H1 (cell line): Measurements from ENCODE around the gene BNIP5. TPM values are rescaled to one million over a fixed set of nuclear protein-coding genes. Genes with fewer than 3 reads are reported as not detected.
A peak's percentile ranks its signal among the peaks of the same experiment; 100 is the strongest.

Experiments
- CTCF ChIA-PET: fragments of 300-600 bp; sonication (Branson Sonifier 250); formaldehyde crosslinking; loops from one replicate; lab custom pipeline; 2021; ENCODE audit not compliant: partially characterized antibody; lab: Charles Lee
- POLR2A ChIA-PET: fragments of 300-600 bp; sonication (Branson Sonifier 250); formaldehyde crosslinking; loops from one replicate; lab custom pipeline; 2021; ENCODE audit warnings: inconsistent platforms; ENCODE audit not compliant: partially characterized antibody; lab: Charles Lee
- DNase-seq, 2 experiments: peaks; one replicate each; pipeline versions ENCODE4 v3.0.0 to v3.0.0-alpha.2; 2010 to 2022; ENCODE audit warnings: low spot score in 2 of 2, low read depth in 1 of 2, mixed read lengths in 1 of 2
- FAIRE-seq: peaks from 2 replicates; lab custom pipeline; 2011; peaks lifted over from hg19 to GRCh38; lab: Jason Lieb, UNC
- H2AFZ ChIP-seq: 2 replicates; pipeline ENCODE4 v1.8.1; 2012; ENCODE audit warnings: low read length, inconsistent platforms
- H2AK5ac ChIP-seq: 2 replicates; pipeline ENCODE4 v1.6.1; 2013; ENCODE audit warnings: low read depth, low read length
- H2BK120ac ChIP-seq: replicated peaks from 2 replicates; pipeline ENCODE3; 2013; ENCODE audit warnings: low read depth, low read length, inconsistent platforms
- H2BK12ac ChIP-seq: 2 replicates; pipeline ENCODE4 v1.6.1; 2013; ENCODE audit warnings: low read depth, low read length
- H2BK15ac ChIP-seq: 2 replicates; pipeline ENCODE4 v1.6.1; 2013; ENCODE audit warnings: low read length
- H2BK20ac ChIP-seq: 2 replicates; pipeline ENCODE4 v1.6.1; 2013; ENCODE audit warnings: low read length
- H2BK5ac ChIP-seq: 2 replicates; pipeline ENCODE4 v1.6.1; 2013; ENCODE audit warnings: low read depth, low read length
- H3K14ac ChIP-seq: 2 replicates; pipeline ENCODE4 v1.6.1; 2013; ENCODE audit warnings: inconsistent platforms; ENCODE audit not compliant: insufficient read length
- H3K18ac ChIP-seq: 2 replicates; pipeline ENCODE4 v1.6.1; 2013; ENCODE audit warnings: low read length; ENCODE audit errors: extremely low read depth
- H3K23ac ChIP-seq: 2 replicates; pipeline ENCODE4 v1.6.1; 2013; ENCODE audit warnings: inconsistent platforms; ENCODE audit not compliant: insufficient read length
- H3K23me2 ChIP-seq: 2 replicates; pipeline ENCODE4 v1.6.1; 2013; ENCODE audit warnings: low read depth, low read length
- H3K27ac ChIP-seq: 2 replicates; pipeline ENCODE4 v1.6.1; 2011; ENCODE audit warnings: low read depth, low read length, inconsistent platforms
- H3K27me3 ChIP-seq, 4 experiments: replicated peaks in 1 of 4; 1 replicate in 1 of 4; 2 replicates in 3 of 4; pipeline versions ENCODE4 v1.6.1 to v1.8.1; 2011 to 2013; ENCODE audit warnings: low read length in 3 of 4, mild to moderate bottlenecking in 3 of 4, inconsistent platforms in 2 of 4, mixed read lengths in 2 of 4, moderate library complexity in 1 of 4; ENCODE audit not compliant: control insufficient read depth in 3 of 4, insufficient read depth in 3 of 4; ENCODE audit errors: extremely low read depth in 1 of 4
- H3K36me3 ChIP-seq, 4 experiments: 2 replicates each; pipeline versions ENCODE4 v1.6.1 to v1.8.1; 2011 to 2013; ENCODE audit warnings: mild to moderate bottlenecking in 4 of 4, low read length in 3 of 4, moderate library complexity in 2 of 4, control low read depth in 1 of 4, inconsistent platforms in 1 of 4; ENCODE audit not compliant: insufficient read depth in 4 of 4, control insufficient read depth in 2 of 4
- H3K4ac ChIP-seq: replicated peaks from 2 replicates; pipeline ENCODE3; 2013; ENCODE audit warnings: low read length, low read depth, mixed read lengths, inconsistent platforms; ENCODE audit not compliant: insufficient read length
- H3K4me1 ChIP-seq, 4 experiments: replicated peaks in 1 of 4; 1 replicate in 1 of 4; 2 replicates in 3 of 4; pipeline versions ENCODE4 v1.6.1 to v1.8.1; 2011 to 2013; ENCODE audit warnings: low read length in 3 of 4, inconsistent platforms in 2 of 4, mixed read lengths in 1 of 4; ENCODE audit not compliant: insufficient read depth in 4 of 4, control insufficient read depth in 3 of 4
- H3K4me2 ChIP-seq, 2 experiments: 2 replicates each; pipeline versions ENCODE4 v1.6.1 to v1.8.1; 2011 to 2013; ENCODE audit warnings: low read depth in 2 of 2, low read length in 2 of 2, control low read depth in 1 of 2, inconsistent platforms in 1 of 2, mild to moderate bottlenecking in 1 of 2; ENCODE audit not compliant: insufficient read depth in 1 of 2
- H3K4me3 ChIP-seq, 4 experiments: fragments of 200-600, 300-600 bp in 1 of 4; sonication (generic), shearing (Covaris generic), sonication (Bioruptor Twin) in 1 of 4; 2 replicates each; pipeline versions ENCODE4 v1.5.1 to v1.8.1; 2011 to 2016; ENCODE audit warnings: low read length in 4 of 4, low read depth in 3 of 4, control low read depth in 2 of 4, inconsistent platforms in 2 of 4, mild to moderate bottlenecking in 2 of 4, mixed read lengths in 1 of 4, moderate library complexity in 1 of 4; ENCODE audit not compliant: insufficient read depth in 2 of 4; ENCODE audit errors: extremely low read depth in 1 of 4
- H3K56ac ChIP-seq: replicated peaks from 2 replicates; pipeline ENCODE3; 2013; ENCODE audit warnings: low read depth, mild to moderate bottlenecking, mixed read lengths, low read length, inconsistent platforms; ENCODE audit not compliant: insufficient read length
- H3K79me1 ChIP-seq: 2 replicates; pipeline ENCODE4 v1.6.1; 2013; ENCODE audit warnings: low read depth, low read length, control low read depth
- H3K79me2 ChIP-seq, 2 experiments: 2 replicates each; pipeline versions ENCODE4 v1.6.1 to v1.8.1; 2012 to 2013; ENCODE audit warnings: low read length in 2 of 2, mild to moderate bottlenecking in 2 of 2, inconsistent platforms in 1 of 2; ENCODE audit not compliant: insufficient read depth in 2 of 2, control insufficient read depth in 1 of 2
- H3K9ac ChIP-seq, 4 experiments: replicated peaks in 1 of 4; 1 replicate in 1 of 4; 2 replicates in 3 of 4; pipeline versions ENCODE4 v1.6.1 to v1.8.1; 2011 to 2013; ENCODE audit warnings: low read depth in 3 of 4, low read length in 3 of 4, control low read depth in 2 of 4, mild to moderate bottlenecking in 2 of 4, moderate library complexity in 2 of 4, inconsistent platforms in 1 of 4; ENCODE audit errors: extremely low read depth in 1 of 4
- H3K9me3 ChIP-seq, 2 experiments: 2 replicates each; pipeline versions ENCODE4 v1.6.1 to v1.8.1; 2012 to 2013; ENCODE audit warnings: mild to moderate bottlenecking in 2 of 2, moderate library complexity in 2 of 2, control low read depth in 1 of 2, inconsistent platforms in 1 of 2, low read depth in 1 of 2, low read length in 1 of 2, mixed read lengths in 1 of 2; ENCODE audit not compliant: insufficient read depth in 2 of 2
- H4K20me1 ChIP-seq, 2 experiments: replicated peaks in 1 of 2; 2 replicates each; pipeline versions ENCODE3 to v1.8.1; 2011 to 2013; ENCODE audit warnings: inconsistent platforms in 2 of 2, low read length in 2 of 2, mild to moderate bottlenecking in 1 of 2; ENCODE audit not compliant: insufficient read depth in 2 of 2, control insufficient read depth in 1 of 2
- H4K5ac ChIP-seq: 2 replicates; pipeline ENCODE4 v1.6.1; 2013; ENCODE audit warnings: low read length, low read depth, mixed read lengths, inconsistent platforms; ENCODE audit not compliant: insufficient read length
- H4K8ac ChIP-seq: 2 replicates; pipeline ENCODE4 v1.8.0; 2013; ENCODE audit warnings: mild to moderate bottlenecking, moderate library complexity, low read length, inconsistent platforms; ENCODE audit not compliant: insufficient read depth; ENCODE audit errors: extremely low read depth
- H4K91ac ChIP-seq: replicated peaks from 2 replicates; pipeline ENCODE3; 2013; ENCODE audit warnings: low read length, mixed read lengths, inconsistent platforms; ENCODE audit not compliant: insufficient read length
- ASH2L ChIP-seq: fragments of 200-600, 300-600 bp; sonication (generic); IDR thresholded peaks from one replicate; pipeline ENCODE4 v1.7.1; 2017; ENCODE audit warnings: low read length
- CHD2 ChIP-seq: IDR thresholded peaks from 2 replicates; pipeline ENCODE4 v1.6.1; 2012; ENCODE audit warnings: low read length, improper control_type of control experiment
- NANOG ChIP-seq: IDR thresholded peaks from 2 replicates; pipeline ENCODE4 v1.6.1; 2011; ENCODE audit warnings: low read length, low read depth, mild to moderate bottlenecking, inconsistent platforms; ENCODE audit not compliant: insufficient read depth, poor library complexity, severe bottlenecking
- RAD21 ChIP-seq, 2 experiments: IDR thresholded peaks in 1 of 2; conservative IDR thresholded peaks in 1 of 2; 2 replicates each; pipeline ENCODE4 v1.6.1; 2011; ENCODE audit warnings: low read depth in 2 of 2, low read length in 2 of 2, improper control_type of control experiment in 1 of 2, inconsistent platforms in 1 of 2, mild to moderate bottlenecking in 1 of 2, moderate library complexity in 1 of 2
- SIX5 ChIP-seq: IDR thresholded peaks from 2 replicates; pipeline ENCODE4 v1.6.1; 2011; ENCODE audit warnings: mild to moderate bottlenecking, low read depth, low read length
- WGBS, 2 experiments: shearing (Covaris generic) in 1 of 2; methylation state at CpG; one replicate each; pipeline versions ENCODE4 v1.1.6 to v1.1.7; 2013 to 2015; ENCODE audit warnings: low lambda C conversion rate in 2 of 2, mixed read lengths in 2 of 2, inconsistent platforms in 1 of 2, low coverage in 1 of 2, missing lambda C conversion rate in 1 of 2; ENCODE audit not compliant: insufficient replicate concordance in 2 of 2, insufficient coverage in 1 of 2, insufficient read length in 1 of 2; ENCODE audit errors: extremely low coverage in 1 of 2, missing lambda C conversion rate in 1 of 2; 5-methylcytosine and 5-hydroxymethylcytosine counted together
- polyA plus RNA-seq, 7 experiments: library from polyadenylated mRNA; depleted of rRNA in 3 of 7; stranded (reverse) in 5 of 7; unstranded in 2 of 7; fragments of >200 nt in 5 of 7; fragments of 200-250 nt in 2 of 7; gene quantifications; 1 replicate in 5 of 7; 2 replicates in 1 of 7; 4 replicates in 1 of 7; pipeline versions ENCODE4 v1.2.1 to v1.2.3, GENCODE V29; 2011 to 2013; ENCODE audit warnings: missing spikeins in 2 of 7, mixed read lengths in 2 of 7
- total RNA-seq: library from RNA; stranded (reverse); fragmentation: NEBNext Ultra II Directional; extraction: Animal tissue kit (Norgen Biotek cat#: 25700); gene quantifications from 2 replicates; pipeline ENCODE4 v1.2.1, GENCODE V29; 2021
- TF ChIP-seq, protein P1 (sequence below): IDR thresholded peaks from 2 replicates; pipeline ENCODE4 v1.6.1; 2012; ENCODE audit warnings: inconsistent platforms
- TF ChIP-seq, protein P2 (sequence below), 3 experiments: IDR thresholded peaks; 1 replicate in 2 of 3; 2 replicates in 1 of 3; pipeline versions ENCODE4 v1.5.1 to v1.6.1; 2011; ENCODE audit warnings: low read length in 3 of 3, mild to moderate bottlenecking in 3 of 3, inconsistent platforms in 2 of 3, low read depth in 1 of 3, moderate library complexity in 1 of 3; ENCODE audit not compliant: insufficient read depth in 1 of 3; ENCODE audit errors: control extremely low read depth in 1 of 3

BNIP5 gene
- total and polyA plus RNA-seq, 2 of the 8 experiments (the other 6 are each of a cell fraction or from before 2014, with no cell fraction given), result not detected

DNA sequence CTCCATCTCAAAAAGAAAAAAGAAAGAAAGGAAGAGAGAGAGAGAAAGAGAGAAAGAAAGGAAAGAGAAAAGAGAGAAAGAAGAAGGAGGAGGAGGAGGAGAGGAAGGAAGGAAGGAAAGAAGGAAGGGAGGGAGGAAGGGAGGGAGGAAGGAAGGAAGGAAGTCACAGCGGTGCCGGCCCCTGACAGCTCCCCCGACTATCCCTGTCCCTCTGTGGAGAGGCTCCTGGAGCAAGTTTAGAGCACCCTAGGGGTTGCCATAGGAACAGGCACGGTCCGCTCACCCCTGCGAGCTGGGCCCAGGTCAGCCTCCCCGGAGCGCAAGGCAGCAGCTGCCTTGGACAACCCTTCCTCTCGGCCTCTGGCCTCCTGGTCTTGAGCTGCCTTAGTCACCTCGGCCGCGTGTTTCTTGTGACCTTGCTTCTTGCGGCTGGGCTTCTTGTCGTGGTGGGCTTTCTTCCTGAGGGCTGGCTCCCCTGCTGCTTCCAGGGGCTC is 6.8 kb downstream of the BNIP5 start:
- Histone ChIP-seq H2AFZ (peak overlapping the region; percentile 58; the same call in 1 of the 2 replicates), H2BK15ac (no peak overlapping the region), H3K27ac (no peak overlapping the region), H3K79me1 (no peaks in the 10 kb centered on the region), H3K36me3 (no peaks in the 10 kb centered on the region), H3K9me3 (no peaks in the 10 kb centered on the region), H3K4ac (no peak overlapping the region), H2BK5ac (no peak overlapping the region), H2BK12ac (peak overlapping the region; percentile 43; the same call in 1 of the 2 replicates), H2AK5ac (no peak overlapping the region), H4K91ac (no peak overlapping the region), H2BK20ac (no peak overlapping the region), H4K20me1 (peaks cover 0 to 2% of the 10 kb centered on the region in 2 experiments), H4K5ac (no peak overlapping the region), H3K4me2 (no peak overlapping the region; a peak in 1 of 4 replicates), H3K4me3 (no peak overlapping the region), H3K23ac (no peak overlapping the region), H2BK120ac (no peak overlapping the region), H4K8ac (peak overlapping the region; percentile 75), H3K4me1 (peaks cover 0 to 16% (median 6%) of the 10 kb centered on the region in 4 experiments; a peak in 6 of 7 replicates), H3K56ac (no peak overlapping the region), H3K14ac (no peak overlapping the region), H3K23me2 (no peaks in the 10 kb centered on the region), H3K9ac (no peak overlapping the region), H3K27me3 (no peaks in the 10 kb centered on the region; a peak in 1 of 7 replicates)
- peak in 1 of 2 experiments; percentile 58 for DNase-seq
- ChIA-PET POLR2A (interaction anchor here (1.1 kb wide), 1 partner anchor 11 kb away, joined by 5 read pairs; no protein-coding TSS in a partner anchor), CTCF (interaction anchor here (0.6 to 3.6 kb wide), 13 partner anchors 10 to 560 kb away, joined by 3 to 20 read pairs (median 5); no protein-coding TSS in a partner anchor)
- 68% methylated on average over 8 of the region's 14 CpGs; no CpG with 5 or more reads in 1 of the 2 experiments for WGBS, 2 experiments
- TF ChIP-seq CHD2, result no peak
- no peak for TF ChIP-seq NANOG
- TF ChIP-seq, protein P1, sequence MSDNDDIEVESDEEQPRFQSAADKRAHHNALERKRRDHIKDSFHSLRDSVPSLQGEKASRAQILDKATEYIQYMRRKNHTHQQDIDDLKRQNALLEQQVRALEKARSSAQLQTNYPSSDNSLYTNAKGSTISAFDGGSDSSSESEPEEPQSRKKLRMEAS, result 0 out of 2 replicates have a peak, but pooled peaks have one; percentile 27
- TF ChIP-seq SIX5, result no peak
- 0 out of 4 replicates have a peak, but pooled peaks of 1 of the 2 experiments have one; percentile 7 for TF ChIP-seq RAD21 (IDR thresholded peaks at IDR 0.05 in 1 of 2, conservative IDR thresholded peaks at IDR 0.05 in 1 of 2; ENCODE audit: low read depth in 2 of 2, low read length in 2 of 2)
- TF ChIP-seq, protein P2, sequence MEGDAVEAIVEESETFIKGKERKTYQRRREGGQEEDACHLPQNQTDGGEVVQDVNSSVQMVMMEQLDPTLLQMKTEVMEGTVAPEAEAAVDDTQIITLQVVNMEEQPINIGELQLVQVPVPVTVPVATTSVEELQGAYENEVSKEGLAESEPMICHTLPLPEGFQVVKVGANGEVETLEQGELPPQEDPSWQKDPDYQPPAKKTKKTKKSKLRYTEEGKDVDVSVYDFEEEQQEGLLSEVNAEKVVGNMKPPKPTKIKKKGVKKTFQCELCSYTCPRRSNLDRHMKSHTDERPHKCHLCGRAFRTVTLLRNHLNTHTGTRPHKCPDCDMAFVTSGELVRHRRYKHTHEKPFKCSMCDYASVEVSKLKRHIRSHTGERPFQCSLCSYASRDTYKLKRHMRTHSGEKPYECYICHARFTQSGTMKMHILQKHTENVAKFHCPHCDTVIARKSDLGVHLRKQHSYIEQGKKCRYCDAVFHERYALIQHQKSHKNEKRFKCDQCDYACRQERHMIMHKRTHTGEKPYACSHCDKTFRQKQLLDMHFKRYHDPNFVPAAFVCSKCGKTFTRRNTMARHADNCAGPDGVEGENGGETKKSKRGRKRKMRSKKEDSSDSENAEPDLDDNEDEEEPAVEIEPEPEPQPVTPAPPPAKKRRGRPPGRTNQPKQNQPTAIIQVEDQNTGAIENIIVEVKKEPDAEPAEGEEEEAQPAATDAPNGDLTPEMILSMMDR (IDR thresholded peaks at IDR 0.05; ENCODE audit: control extremely low read depth in 1 of 3, insufficient read depth in 1 of 3, low read depth in 1 of 3, low read length in 3 of 3), result peak in 2 of 3 experiments; percentile 10 to 25; a peak in 2 of 4 replicates
- no peak for TF ChIP-seq ASH2L
- TF ChIP-seq, all 59 proteins: peak for 3
- no peak for FAIRE-seq
- Histone ChIP-seq H3K18ac (no peak overlapping the region), H3K79me2 (no peaks in the 10 kb centered on the region)
